ENCODE measurements around the gene MND1.

DNA sequence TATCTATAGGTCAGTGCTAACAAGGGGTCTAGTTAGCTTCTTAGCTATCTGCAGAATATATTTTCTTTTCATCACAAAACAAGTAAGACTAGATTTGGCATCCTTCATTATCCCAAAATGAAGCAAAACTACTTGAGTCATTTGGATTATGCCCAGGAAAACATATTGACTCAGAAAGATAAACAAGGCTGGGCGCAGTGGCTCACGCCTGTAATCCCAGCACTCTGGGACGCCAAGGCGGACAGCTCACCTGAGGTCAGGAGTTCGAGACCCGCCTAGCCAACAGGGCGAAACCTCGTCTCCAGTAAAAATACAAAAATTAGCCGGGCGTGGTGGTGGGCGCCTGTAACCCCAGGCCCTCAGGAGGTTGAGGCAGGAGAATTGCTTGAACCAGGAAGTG is 18.0 kb upstream of the MND1 start:
- TF ChIP-seq EZH2 (IDR thresholded peaks at IDR 0.05; ENCODE audit: borderline replicate concordance, low read depth, low read length, severe bottlenecking) (no peak), POLR2A (IDR thresholded peaks at IDR 0.05; ENCODE audit: low read depth, low read length) (no peak), POLR2AphosphoS5 (IDR thresholded peaks at IDR 0.05; ENCODE audit: insufficient read depth, low read depth, low read length) (peak; percentile 23), MYC (IDR thresholded peaks at IDR 0.05; ENCODE audit: low read depth, low read length) (no peak)
- TF ChIP-seq, protein P1, sequence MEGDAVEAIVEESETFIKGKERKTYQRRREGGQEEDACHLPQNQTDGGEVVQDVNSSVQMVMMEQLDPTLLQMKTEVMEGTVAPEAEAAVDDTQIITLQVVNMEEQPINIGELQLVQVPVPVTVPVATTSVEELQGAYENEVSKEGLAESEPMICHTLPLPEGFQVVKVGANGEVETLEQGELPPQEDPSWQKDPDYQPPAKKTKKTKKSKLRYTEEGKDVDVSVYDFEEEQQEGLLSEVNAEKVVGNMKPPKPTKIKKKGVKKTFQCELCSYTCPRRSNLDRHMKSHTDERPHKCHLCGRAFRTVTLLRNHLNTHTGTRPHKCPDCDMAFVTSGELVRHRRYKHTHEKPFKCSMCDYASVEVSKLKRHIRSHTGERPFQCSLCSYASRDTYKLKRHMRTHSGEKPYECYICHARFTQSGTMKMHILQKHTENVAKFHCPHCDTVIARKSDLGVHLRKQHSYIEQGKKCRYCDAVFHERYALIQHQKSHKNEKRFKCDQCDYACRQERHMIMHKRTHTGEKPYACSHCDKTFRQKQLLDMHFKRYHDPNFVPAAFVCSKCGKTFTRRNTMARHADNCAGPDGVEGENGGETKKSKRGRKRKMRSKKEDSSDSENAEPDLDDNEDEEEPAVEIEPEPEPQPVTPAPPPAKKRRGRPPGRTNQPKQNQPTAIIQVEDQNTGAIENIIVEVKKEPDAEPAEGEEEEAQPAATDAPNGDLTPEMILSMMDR (IDR thresholded peaks at IDR 0.05; ENCODE audit: extremely low read depth in 1 of 2, insufficient read depth in 1 of 2, low read depth in 1 of 2, low read length in 2 of 2), result no peak
- TF ChIP-seq, protein P2, sequence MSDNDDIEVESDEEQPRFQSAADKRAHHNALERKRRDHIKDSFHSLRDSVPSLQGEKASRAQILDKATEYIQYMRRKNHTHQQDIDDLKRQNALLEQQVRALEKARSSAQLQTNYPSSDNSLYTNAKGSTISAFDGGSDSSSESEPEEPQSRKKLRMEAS (IDR thresholded peaks at IDR 0.05; ENCODE audit: insufficient read depth, insufficient read length), result no peak

Measured in endothelial cell of umbilical vein (primary cell).